H9 (cell line): ENCODE data around the gene CERK. TPM values are rescaled to one million over a fixed set of nuclear protein-coding genes. Genes with fewer than 3 reads are reported as not detected.
A peak's percentile ranks its signal among the peaks of the same experiment; 100 is the strongest.

ENCODE experiments used
- DNase-seq: peaks from one replicate; pipeline ENCODE4 v3.0.0-alpha.2; 2017
- H2AFZ ChIP-seq: one replicate; pipeline ENCODE4 v1.6.1; 2013; ENCODE audit warnings: mild to moderate bottlenecking, low read length, control low read depth, moderate library complexity
- H2AK5ac ChIP-seq: 2 replicates; pipeline ENCODE4 v1.6.1; 2013; ENCODE audit warnings: low read length, control low read depth, mixed read lengths; ENCODE audit not compliant: insufficient read length
- H2BK120ac ChIP-seq: one replicate; pipeline ENCODE4 v1.6.1; 2013; ENCODE audit warnings: low read depth, mild to moderate bottlenecking, low read length, control low read depth, inconsistent platforms; ENCODE audit not compliant: poor library complexity, severe bottlenecking
- H2BK12ac ChIP-seq: 2 replicates; pipeline ENCODE4 v1.6.1; 2013; ENCODE audit warnings: low read length, control low read depth, mixed read lengths, low read depth; ENCODE audit not compliant: insufficient read length
- H2BK15ac ChIP-seq: 2 replicates; pipeline ENCODE4 v1.6.1; 2013; ENCODE audit warnings: low read depth, low read length, control low read depth
- H2BK20ac ChIP-seq: one replicate; pipeline ENCODE4 v1.6.1; 2013; ENCODE audit warnings: low read depth, mild to moderate bottlenecking, low read length, control low read depth, inconsistent platforms; ENCODE audit not compliant: poor library complexity, severe bottlenecking
- H2BK5ac ChIP-seq: 2 replicates; pipeline ENCODE4 v1.6.1; 2013; ENCODE audit warnings: low read length, control low read depth, mixed read lengths; ENCODE audit not compliant: insufficient read length
- H3K14ac ChIP-seq: 2 replicates; pipeline ENCODE4 v1.6.1; 2013; ENCODE audit warnings: low read length, control low read depth; ENCODE audit not compliant: insufficient read depth
- H3K18ac ChIP-seq: 2 replicates; pipeline ENCODE4 v1.6.1; 2013; ENCODE audit warnings: low read depth, mild to moderate bottlenecking, mixed read lengths, low read length, control low read depth; ENCODE audit not compliant: insufficient read length
- H3K23ac ChIP-seq: 2 replicates; pipeline ENCODE4 v1.6.1; 2013; ENCODE audit warnings: low read length, control low read depth, mixed read lengths, low read depth; ENCODE audit not compliant: insufficient read length
- H3K23me2 ChIP-seq: 2 replicates; pipeline ENCODE4 v1.6.1; 2013; ENCODE audit warnings: low read depth, mild to moderate bottlenecking, mixed read lengths, low read length, control low read depth; ENCODE audit not compliant: insufficient read length, poor library complexity, severe bottlenecking
- H3K27ac ChIP-seq: 2 replicates; pipeline ENCODE4 v1.5.1; 2013; ENCODE audit warnings: low read length, control low read depth, mixed read lengths, low read depth; ENCODE audit not compliant: insufficient read length
- H3K27me3 ChIP-seq: 2 replicates; pipeline ENCODE4 v1.6.1; 2013; ENCODE audit warnings: low read length, control low read depth, inconsistent platforms; ENCODE audit not compliant: insufficient read depth
- H3K4ac ChIP-seq: 2 replicates; pipeline ENCODE4 v1.6.1; 2013; ENCODE audit warnings: low read depth, mild to moderate bottlenecking, control low read depth, inconsistent platforms, low read length, moderate library complexity
- H3K4me1 ChIP-seq: 2 replicates; pipeline ENCODE4 v1.6.1; 2013; ENCODE audit warnings: low read length, control low read depth, inconsistent platforms; ENCODE audit not compliant: insufficient read depth
- H3K4me2 ChIP-seq: 2 replicates; pipeline ENCODE4 v1.6.1; 2013; ENCODE audit warnings: low read length, control low read depth, mixed read lengths; ENCODE audit not compliant: insufficient read length, insufficient read depth
- H3K56ac ChIP-seq: 2 replicates; pipeline ENCODE4 v1.6.1; 2013; ENCODE audit warnings: low read depth, mild to moderate bottlenecking, mixed read lengths, low read length, control low read depth; ENCODE audit not compliant: insufficient read length
- H3K79me1 ChIP-seq: 2 replicates; pipeline ENCODE4 v1.6.1; 2013; ENCODE audit warnings: low read depth, mild to moderate bottlenecking, moderate library complexity, low read length, control low read depth, inconsistent platforms; ENCODE audit not compliant: insufficient read depth, poor library complexity, severe bottlenecking
- H3K79me2 ChIP-seq: 2 replicates; pipeline ENCODE4 v1.6.1; 2013; ENCODE audit warnings: low read length, control low read depth, inconsistent platforms; ENCODE audit not compliant: insufficient read depth
- H3K9ac ChIP-seq: 2 replicates; pipeline ENCODE4 v1.6.1; 2013; ENCODE audit warnings: low read length, control low read depth, mixed read lengths; ENCODE audit not compliant: insufficient read length; ENCODE audit errors: extremely low read depth
- H3K9me3 ChIP-seq: one replicate; pipeline ENCODE4 v1.6.1; 2013; ENCODE audit warnings: low read depth, low read length, inconsistent platforms; ENCODE audit not compliant: control insufficient read depth
- H3T11ph ChIP-seq: one replicate; pipeline ENCODE4 v1.6.1; 2013; ENCODE audit warnings: mild to moderate bottlenecking, low read length, control low read depth, inconsistent platforms
- H4K20me1 ChIP-seq: one replicate; pipeline ENCODE4 v1.6.1; 2013; ENCODE audit not compliant: control insufficient read depth, insufficient read length, insufficient read depth
- H4K5ac ChIP-seq: 2 replicates; pipeline ENCODE4 v1.6.1; 2013; ENCODE audit warnings: low read depth, mild to moderate bottlenecking, mixed read lengths, low read length, control low read depth; ENCODE audit not compliant: insufficient read length
- H4K8ac ChIP-seq: replicated peaks from 2 replicates; pipeline ENCODE4 v1.6.1; 2013; ENCODE audit warnings: low read length, control low read depth, mixed read lengths, low read depth; ENCODE audit not compliant: insufficient read length
- H4K91ac ChIP-seq: 2 replicates; pipeline ENCODE4 v1.6.1; 2013; ENCODE audit warnings: low read depth, mild to moderate bottlenecking, moderate library complexity, mixed read lengths, low read length, control low read depth; ENCODE audit not compliant: insufficient read length
- H3K27ac Mint-ChIP-seq, 3 experiments: 2 replicates in 2 of 3; 3 replicates in 1 of 3; pipeline ENCODE4 v1.8.0; 2020 to 2021; ENCODE audit warnings: mixed read lengths in 3 of 3, mild to moderate bottlenecking in 1 of 3, moderate library complexity in 1 of 3
- H3K27me3 Mint-ChIP-seq: 2 replicates; pipeline ENCODE4 v1.8.0; 2021; ENCODE audit warnings: low read depth, mild to moderate bottlenecking, moderate library complexity, mixed read lengths
- H3K36me3 Mint-ChIP-seq, 3 experiments: 2 replicates in 2 of 3; 3 replicates in 1 of 3; pipeline ENCODE4 v1.8.0; 2020 to 2021; ENCODE audit warnings: low read depth in 3 of 3, mixed read lengths in 3 of 3; ENCODE audit not compliant: insufficient read depth in 1 of 3
- H3K4me1 Mint-ChIP-seq, 2 experiments: 2 replicates each; pipeline ENCODE4 v1.8.0; 2020; ENCODE audit warnings: mixed read lengths in 2 of 2
- H3K4me3 Mint-ChIP-seq, 2 experiments: 2 replicates in 1 of 2; 3 replicates in 1 of 2; pipeline ENCODE4 v1.8.0; 2020 to 2021; ENCODE audit warnings: mild to moderate bottlenecking in 2 of 2, mixed read lengths in 2 of 2, moderate library complexity in 1 of 2
- H3K9me3 Mint-ChIP-seq, 2 experiments: 2 replicates in 1 of 2; 3 replicates in 1 of 2; pipeline ENCODE4 v1.8.0; 2020; ENCODE audit warnings: mild to moderate bottlenecking in 2 of 2, mixed read lengths in 2 of 2, moderate library complexity in 1 of 2
- WGBS: extraction: QIAGEN DNeasy Blood & Tissue Kit; methylation state at CpG from one replicate; pipeline ENCODE4 v1.1.7; 2013; ENCODE audit warnings: missing lambda C conversion rate, low lambda C conversion rate, mixed read lengths; ENCODE audit not compliant: insufficient read length; ENCODE audit errors: extremely low coverage; 5-methylcytosine and 5-hydroxymethylcytosine counted together
- total RNA-seq: library from RNA; stranded (reverse); gene quantifications from 2 replicates; pipeline ENCODE4 v1.2.1, GENCODE V29; 2021
- TF ChIP-seq, protein P1 (sequence below): fragments of 200-600 bp; sonication (generic); conservative IDR thresholded peaks from 3 replicates; pipeline ENCODE4 v1.8.0; 2021; ENCODE audit warnings: antibody characterized with exemption, mild to moderate bottlenecking

The CERK gene
- total RNA-seq, 1 experiment from 2014 or later, result 47.1 TPM

DNA sequence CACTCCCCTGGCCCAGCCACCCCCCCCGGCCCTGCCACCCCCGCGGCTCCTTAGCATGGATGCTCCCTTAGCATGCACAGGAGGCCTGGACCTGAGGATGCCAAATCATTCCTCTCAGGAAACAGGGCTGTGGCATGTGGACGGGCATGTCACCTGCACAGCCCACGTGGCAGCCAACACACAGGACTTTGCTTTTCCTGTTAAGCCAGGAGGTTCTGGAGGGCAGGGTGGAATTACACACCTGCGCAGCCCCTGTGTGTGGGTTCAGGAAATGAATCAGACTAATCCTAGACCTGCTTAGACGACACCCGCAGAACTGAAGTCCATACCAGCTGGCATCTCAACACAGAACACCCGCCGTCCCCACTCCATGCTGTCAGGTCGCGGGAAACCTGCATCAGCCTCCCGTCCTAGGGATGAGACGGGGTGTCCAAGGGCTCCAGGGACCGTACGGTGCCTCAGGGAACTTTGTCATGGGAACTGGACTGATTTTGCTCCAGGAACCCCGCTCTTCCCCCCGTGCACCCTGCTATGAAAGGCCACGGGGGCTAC lies 10.2 kb downstream of the CERK start:
- TF ChIP-seq, protein P1, sequence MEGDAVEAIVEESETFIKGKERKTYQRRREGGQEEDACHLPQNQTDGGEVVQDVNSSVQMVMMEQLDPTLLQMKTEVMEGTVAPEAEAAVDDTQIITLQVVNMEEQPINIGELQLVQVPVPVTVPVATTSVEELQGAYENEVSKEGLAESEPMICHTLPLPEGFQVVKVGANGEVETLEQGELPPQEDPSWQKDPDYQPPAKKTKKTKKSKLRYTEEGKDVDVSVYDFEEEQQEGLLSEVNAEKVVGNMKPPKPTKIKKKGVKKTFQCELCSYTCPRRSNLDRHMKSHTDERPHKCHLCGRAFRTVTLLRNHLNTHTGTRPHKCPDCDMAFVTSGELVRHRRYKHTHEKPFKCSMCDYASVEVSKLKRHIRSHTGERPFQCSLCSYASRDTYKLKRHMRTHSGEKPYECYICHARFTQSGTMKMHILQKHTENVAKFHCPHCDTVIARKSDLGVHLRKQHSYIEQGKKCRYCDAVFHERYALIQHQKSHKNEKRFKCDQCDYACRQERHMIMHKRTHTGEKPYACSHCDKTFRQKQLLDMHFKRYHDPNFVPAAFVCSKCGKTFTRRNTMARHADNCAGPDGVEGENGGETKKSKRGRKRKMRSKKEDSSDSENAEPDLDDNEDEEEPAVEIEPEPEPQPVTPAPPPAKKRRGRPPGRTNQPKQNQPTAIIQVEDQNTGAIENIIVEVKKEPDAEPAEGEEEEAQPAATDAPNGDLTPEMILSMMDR, result no peak
- DNase-seq, result no peak
- Histone ChIP-seq H3K4me2 (no peak overlapping the region), H2AFZ (no peak overlapping the region), H3K18ac (no peak overlapping the region), H3K14ac (no peak overlapping the region), H3K4me1 (peaks cover 2% of the 10 kb centered on the region; the same call in 1 of the 2 replicates), H4K5ac (no peak overlapping the region), H3K79me1 (no peaks in the 10 kb centered on the region), H2BK15ac (no peak overlapping the region), H3K56ac (no peak overlapping the region), H4K91ac (no peak overlapping the region), H3K23ac (no peak overlapping the region), H2AK5ac (no peak overlapping the region), H3K9me3 (no peaks in the 10 kb centered on the region), H3K23me2 (no peaks in the 10 kb centered on the region), H2BK120ac (no peak overlapping the region), H2BK5ac (no peak overlapping the region), H2BK20ac (no peak overlapping the region), H3K9ac (no peak overlapping the region), H3K27me3 (no peaks in the 10 kb centered on the region), H4K20me1 (peaks cover 10% of the 10 kb centered on the region), H3K27ac (no peak overlapping the region), H4K8ac (no peak overlapping the region), H3K4ac (no peak overlapping the region), H2BK12ac (no peak overlapping the region), H3K79me2 (no peaks in the 10 kb centered on the region), H3T11ph (no peak overlapping the region)
- H3K27ac Mint-ChIP-seq, result 0 out of 7 replicates have a peak overlapping the region, but pooled peaks of 1 of the 3 experiments have one; percentile 40
- no peaks in the 10 kb centered on the region; the same call in 1 of the 2 replicates for H3K27me3 Mint-ChIP-seq
- H3K4me1 Mint-ChIP-seq, result peaks cover 11 to 34% of the 10 kb centered on the region in 2 experiments
- H3K36me3 Mint-ChIP-seq, result peaks cover 2 to 19% (median 8%) of the 10 kb centered on the region in 3 experiments; a peak in 6 of 7 replicates
- no peaks in the 10 kb centered on the region for H3K9me3 Mint-ChIP-seq
- no CpG with 5 or more reads among the region's 19 CpGs for WGBS
- H3K4me3 Mint-ChIP-seq, result no peak overlapping the region
